ENCODE measurements around the gene RAB41. TPM values are rescaled to one million over a fixed set of nuclear protein-coding genes. Genes with fewer than 3 reads are reported as not detected.

Gene RAB41
- total RNA-seq, 1 donor = not detected

DNA sequence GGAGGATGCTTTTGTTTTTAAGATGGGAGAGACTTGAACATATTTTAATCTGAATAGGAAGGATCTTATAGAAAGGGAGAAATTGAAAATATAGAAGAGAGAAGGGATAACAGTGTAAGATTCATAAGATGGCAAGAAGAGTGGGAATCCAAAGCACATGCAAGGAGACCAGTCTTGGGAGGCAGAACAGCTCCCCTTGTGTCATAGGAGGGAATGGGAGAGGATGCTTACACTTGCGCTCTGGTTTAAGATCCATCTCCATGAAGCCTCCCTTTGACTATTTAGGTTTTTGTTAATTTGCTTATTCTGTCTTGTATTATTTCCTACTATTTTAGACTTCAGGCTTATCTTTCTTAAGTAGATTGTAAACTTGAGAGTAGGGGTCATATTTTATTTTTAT, 50.6 kb downstream of the RAB41 start:
- H3K9me3 ChIP-seq (ENCODE audit: low read depth, low read length) = no peaks in the 10 kb centered on the region
- no peaks in the 10 kb centered on the region for H3K4me1 ChIP-seq (ENCODE audit: insufficient read depth, low read length)
- no peaks in the 10 kb centered on the region for H3K36me3 ChIP-seq (ENCODE audit: insufficient read depth, low read length)
- peaks cover 2% of the 10 kb centered on the region for H3K27me3 ChIP-seq (ENCODE audit: insufficient read depth, low read length)
- no peak overlapping the region for H3K4me2 ChIP-seq (ENCODE audit: insufficient read depth, low read length)
- no peaks in the 10 kb centered on the region for H3K79me2 ChIP-seq (ENCODE audit: insufficient read depth, low read length)
- H2AFZ ChIP-seq (ENCODE audit: low read length) = no peak overlapping the region
- H4K20me1 ChIP-seq (ENCODE audit: insufficient read depth, low read length) = no peaks in the 10 kb centered on the region
- peak; percentile 29 for TF ChIP-seq CTCF (IDR thresholded peaks at IDR 0.05; ENCODE audit: extremely low read depth, low read depth, low read length)
- DNase-seq (ENCODE audit: insufficient read length, low spot score, missing footprints) = no peak
- H3K27ac ChIP-seq (ENCODE audit: low read depth, low read length) = no peak overlapping the region
- no peak overlapping the region for H3K4me3 ChIP-seq (ENCODE audit: insufficient read depth, low read length)

Small RNAs within 50 kb of the gene (small RNA-seq; reads per million reads assigned to genes)
- gene RNA5SP507 = not detected

Other genes with a start within 250 kb of the RAB41 start
- not detected in 2 replicates for gene AWAT2, start 232.2 kb upstream of the RAB41 start, total RNA-seq
- not detected in 2 replicates for gene OTUD6A, start 219.7 kb upstream of the RAB41 start, total RNA-seq
- 85.0 and 88.1 TPM in 2 replicates for gene IGBP1, start 148.7 kb upstream of the RAB41 start, total RNA-seq
- not detected in 2 replicates for gene DGAT2L6, start 104.7 kb upstream of the RAB41 start, total RNA-seq
- gene AWAT1, start 47.5 kb upstream of the RAB41 start, total RNA-seq = not detected in 2 replicates
- gene P2RY4, start 22.0 kb upstream of the RAB41 start, total RNA-seq = under 0.01 and 0.29 TPM in 2 replicates
- gene ARR3, start 13.8 kb upstream of the RAB41 start, total RNA-seq = not detected in 2 replicates
- gene PDZD11, start 7.8 kb downstream of the RAB41 start, total RNA-seq = 43.4 and 55.4 TPM in 2 replicates
- gene KIF4A, start 7.9 kb downstream of the RAB41 start, total RNA-seq = 2.1 and 2.2 TPM in 2 replicates
- gene GDPD2, start 141.1 kb downstream of the RAB41 start, total RNA-seq = not detected in 2 replicates
- gene DLG3, start 162.7 kb downstream of the RAB41 start, total RNA-seq = 7.7 and 8.0 TPM in 2 replicates

Measured in osteoblast (primary cell).